Endothelial cell of umbilical vein (primary cell): ENCODE data around the gene ERFL. TPM values are rescaled to one million over a fixed set of nuclear protein-coding genes. Genes with fewer than 3 reads are reported as not detected.

ENCODE experiments used
- BruUV-seq: library from RNA; stranded (reverse); fragments of 400-500 nt; replicated peaks from 2 replicates; lab custom pipeline; 2021; lab: Mats Ljungman, UMichigan
- CTCF ChIA-PET: fragments of 300-600, 350-600 bp; sonication (Branson Sonifier 250); formaldehyde crosslinking; loops from one replicate; lab custom pipeline; 2021; ENCODE audit warnings: antibody characterized with exemption, inconsistent platforms; lab: Charles Lee
- POLR2A ChIA-PET: fragments of 300-600, 350-600 bp; sonication (Branson Sonifier 250); formaldehyde crosslinking; loops from one replicate; lab custom pipeline; 2021; ENCODE audit warnings: antibody characterized with exemption, inconsistent platforms; lab: Charles Lee
- DNase-seq: peaks from one replicate; pipeline ENCODE4 v3.0.0-alpha.2; 2011; ENCODE audit warnings: low read depth, low spot score
- FAIRE-seq: peaks from 2 replicates; lab custom pipeline; 2011; peaks lifted over from hg19 to GRCh38; lab: Jason Lieb, UNC
- H2AFZ ChIP-seq: 2 replicates; pipeline ENCODE4 v1.6.0; 2012; ENCODE audit warnings: low read depth, low read length, control low read depth, inconsistent platforms
- H3K27ac ChIP-seq: 2 replicates; pipeline ENCODE4 v1.5.1; 2011; ENCODE audit warnings: low read depth, mild to moderate bottlenecking, control low read depth, low read length, moderate library complexity; ENCODE audit not compliant: insufficient read depth
- H3K27me3 ChIP-seq, 2 experiments: 2 replicates each; pipeline versions ENCODE4 v1.6.0 to v1.6.1; 2011; ENCODE audit warnings: low read length in 2 of 2, mixed read lengths in 1 of 2; ENCODE audit not compliant: control insufficient read depth in 2 of 2, insufficient read depth in 2 of 2
- H3K36me3 ChIP-seq, 2 experiments: 2 replicates in 1 of 2; 3 replicates in 1 of 2; pipeline ENCODE4 v1.5.1; 2011; ENCODE audit warnings: low read length in 2 of 2, mild to moderate bottlenecking in 1 of 2, moderate library complexity in 1 of 2; ENCODE audit not compliant: control insufficient read depth in 2 of 2, insufficient read depth in 2 of 2; ENCODE audit errors: extremely low read depth in 1 of 2
- H3K4me1 ChIP-seq: 3 replicates; pipeline ENCODE4 v1.5.1; 2011; ENCODE audit warnings: mild to moderate bottlenecking, low read length; ENCODE audit not compliant: control insufficient read depth, insufficient read depth; ENCODE audit errors: extremely low read depth
- H3K4me2 ChIP-seq: 2 replicates; pipeline ENCODE4 v1.6.1; 2011; ENCODE audit warnings: low read length, control low read depth, mixed read lengths; ENCODE audit not compliant: insufficient read depth
- H3K4me3 ChIP-seq, 3 experiments: fragments of 200-600 bp in 1 of 3; sonication (generic), shearing (Covaris generic) in 1 of 3; replicated peaks in 1 of 3; 2 replicates each; pipeline ENCODE4 v1.5.1; 2011 to 2016; ENCODE audit warnings: control low read depth in 3 of 3, low read length in 3 of 3, mild to moderate bottlenecking in 2 of 3, inconsistent platforms in 1 of 3, low read depth in 1 of 3, moderate library complexity in 1 of 3; ENCODE audit not compliant: insufficient read depth in 1 of 3
- H3K79me2 ChIP-seq: 2 replicates; pipeline ENCODE4 v1.6.0; 2012; ENCODE audit warnings: low read length, inconsistent platforms; ENCODE audit not compliant: control insufficient read depth, insufficient read depth
- H3K9ac ChIP-seq: replicated peaks from 2 replicates; pipeline ENCODE3; 2011; ENCODE audit warnings: low read length, control low read depth; ENCODE audit not compliant: insufficient read depth; ENCODE audit errors: extremely low read depth
- H3K9me1 ChIP-seq: replicated peaks from 3 replicates; pipeline ENCODE4 v1.6.0; 2011; ENCODE audit warnings: mild to moderate bottlenecking, low read length; ENCODE audit not compliant: control insufficient read depth, insufficient read depth; ENCODE audit errors: extremely low read depth
- H3K9me3 ChIP-seq: replicated peaks from 2 replicates; pipeline ENCODE4 v1.5.1; 2012; ENCODE audit warnings: low read length, inconsistent platforms; ENCODE audit not compliant: control insufficient read depth, insufficient read depth
- H4K20me1 ChIP-seq: replicated peaks from 2 replicates; pipeline ENCODE3; 2011; ENCODE audit warnings: mild to moderate bottlenecking, low read length; ENCODE audit not compliant: control insufficient read depth, insufficient read depth; ENCODE audit errors: extremely low read depth
- EZH2 ChIP-seq: IDR thresholded peaks from 2 replicates; pipeline ENCODE4 v1.6.1; 2012; ENCODE audit warnings: borderline replicate concordance, low read depth, mild to moderate bottlenecking, moderate library complexity, low read length, inconsistent platforms; ENCODE audit not compliant: severe bottlenecking
- FOS ChIP-seq: IDR thresholded peaks from 2 replicates; pipeline ENCODE4 v1.6.1; 2011; ENCODE audit warnings: mild to moderate bottlenecking, low read length, moderate library complexity, borderline replicate concordance; ENCODE audit not compliant: insufficient read depth
- GATA2 ChIP-seq: IDR thresholded peaks from 2 replicates; pipeline ENCODE4 v1.7.0; 2011; ENCODE audit warnings: low read depth, mild to moderate bottlenecking, moderate library complexity, mixed read lengths, low read length; ENCODE audit not compliant: insufficient read length, insufficient read depth
- JUN ChIP-seq: IDR thresholded peaks from 2 replicates; pipeline ENCODE4 v1.6.1; 2011; ENCODE audit warnings: borderline replicate concordance, low read depth; ENCODE audit not compliant: insufficient read length, insufficient read depth
- POLR2A ChIP-seq: IDR thresholded peaks from 2 replicates; pipeline ENCODE4 v1.6.1; 2012; ENCODE audit warnings: low read depth, mild to moderate bottlenecking, control low read depth, low read length
- POLR2AphosphoS5 ChIP-seq: IDR thresholded peaks from 2 replicates; pipeline ENCODE4 v1.6.1; 2012; ENCODE audit warnings: low read depth, mild to moderate bottlenecking, control low read depth, low read length, moderate library complexity; ENCODE audit not compliant: insufficient read depth
- dilution Hi-C: fragments of 300-500 bp; cut with MboI; formaldehyde crosslinking; loops from one replicate; pipeline ENCODE4 v1.15.0; 2019; ENCODE audit warnings: low sequenced_read_pairs; ENCODE audit not compliant: extremely low pct_ligation_motif_present
- intact Hi-C: fragments of 100-400 bp; cut with micrococcal nuclease; formaldehyde crosslinking; loops from one replicate; pipeline ENCODE4 v1.10.0; 2022
- polyA plus RNA-seq, 4 experiments: library from polyadenylated mRNA; depleted of rRNA in 3 of 4; stranded (reverse) in 3 of 4; unstranded in 1 of 4; fragments of >200 nt; gene quantifications; 2 replicates each; pipeline versions ENCODE4 v1.2.1 to v1.2.3, GENCODE V29; 2011 to 2012; ENCODE audit warnings: missing spikeins in 1 of 4
- total RNA-seq: library from RNA; stranded (reverse); gene quantifications from 2 replicates; pipeline ENCODE4 v1.2.3, GENCODE V29; 2021
- TF ChIP-seq, protein P1 (sequence below), 2 donors: IDR thresholded peaks; 1 replicate in 1 of 2; 2 replicates in 1 of 2; pipeline ENCODE4 v1.5.1; 2011; ENCODE audit warnings: low read length in 2 of 2, mild to moderate bottlenecking in 2 of 2, moderate library complexity in 2 of 2, control low read depth in 1 of 2, inconsistent platforms in 1 of 2, low read depth in 1 of 2; ENCODE audit not compliant: insufficient read depth in 1 of 2; ENCODE audit errors: extremely low read depth in 1 of 2
- TF ChIP-seq, protein P2 (sequence below): IDR thresholded peaks from 2 replicates; pipeline ENCODE4 v1.6.1; 2011; ENCODE audit not compliant: insufficient read depth, insufficient read length

ERFL gene
- total and polyA plus RNA-seq, 2 donors (not counting 3 experiments of a cell fraction or from before 2014, with no cell fraction given) = not detected

- no peak for FAIRE-seq
- H4K20me1 ChIP-seq = no peaks in the 10 kb centered on the region
- dilution Hi-C loops (no loop called here), intact Hi-C loops (no loop called here)
- H3K4me3 ChIP-seq = no peak overlapping the region
- POLR2A ChIA-PET = no interaction called here
- H3K79me2 ChIP-seq = peaks cover 11% of the 10 kb centered on the region
- no peak overlapping the region for H3K27ac ChIP-seq
- no peaks in the 10 kb centered on the region for H3K27me3 ChIP-seq
- no peak overlapping the region for H3K9ac ChIP-seq
- CTCF ChIA-PET = interaction anchor here (1.4 kb wide), 1 partner anchor 18 kb away, joined by 5 read pairs; no protein-coding TSS in a partner anchor
- peaks cover 6 to 26% of the 10 kb centered on the region in 2 experiments for H3K36me3 ChIP-seq
- peaks cover 8% of the 10 kb centered on the region for H3K4me1 ChIP-seq
- no peak overlapping the region for H2AFZ ChIP-seq
- H3K9me3 ChIP-seq = no peaks in the 10 kb centered on the region
- no peaks in the 10 kb centered on the region for H3K9me1 ChIP-seq
- no TSS peak for BruUV-seq
- TF ChIP-seq, protein P1, sequence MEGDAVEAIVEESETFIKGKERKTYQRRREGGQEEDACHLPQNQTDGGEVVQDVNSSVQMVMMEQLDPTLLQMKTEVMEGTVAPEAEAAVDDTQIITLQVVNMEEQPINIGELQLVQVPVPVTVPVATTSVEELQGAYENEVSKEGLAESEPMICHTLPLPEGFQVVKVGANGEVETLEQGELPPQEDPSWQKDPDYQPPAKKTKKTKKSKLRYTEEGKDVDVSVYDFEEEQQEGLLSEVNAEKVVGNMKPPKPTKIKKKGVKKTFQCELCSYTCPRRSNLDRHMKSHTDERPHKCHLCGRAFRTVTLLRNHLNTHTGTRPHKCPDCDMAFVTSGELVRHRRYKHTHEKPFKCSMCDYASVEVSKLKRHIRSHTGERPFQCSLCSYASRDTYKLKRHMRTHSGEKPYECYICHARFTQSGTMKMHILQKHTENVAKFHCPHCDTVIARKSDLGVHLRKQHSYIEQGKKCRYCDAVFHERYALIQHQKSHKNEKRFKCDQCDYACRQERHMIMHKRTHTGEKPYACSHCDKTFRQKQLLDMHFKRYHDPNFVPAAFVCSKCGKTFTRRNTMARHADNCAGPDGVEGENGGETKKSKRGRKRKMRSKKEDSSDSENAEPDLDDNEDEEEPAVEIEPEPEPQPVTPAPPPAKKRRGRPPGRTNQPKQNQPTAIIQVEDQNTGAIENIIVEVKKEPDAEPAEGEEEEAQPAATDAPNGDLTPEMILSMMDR (IDR thresholded peaks at IDR 0.05; ENCODE audit: extremely low read depth in 1 of 2, insufficient read depth in 1 of 2, low read depth in 1 of 2, low read length in 2 of 2) = no peak
- no peak for TF ChIP-seq FOS
- TF ChIP-seq, protein P2, sequence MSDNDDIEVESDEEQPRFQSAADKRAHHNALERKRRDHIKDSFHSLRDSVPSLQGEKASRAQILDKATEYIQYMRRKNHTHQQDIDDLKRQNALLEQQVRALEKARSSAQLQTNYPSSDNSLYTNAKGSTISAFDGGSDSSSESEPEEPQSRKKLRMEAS = no peak
- no peak for TF ChIP-seq POLR2A
- TF ChIP-seq JUN = no peak
- TF ChIP-seq POLR2AphosphoS5 = no peak
- TF ChIP-seq EZH2 = no peak
- TF ChIP-seq GATA2 = no peak
- no peak for DNase-seq
- no peak overlapping the region for H3K4me2 ChIP-seq
These were observed 37.3 kb downstream of the ERFL start for GRCh38 chr19:41890936-41891335.
